Measurements from ENCODE around the gene IDE.
"Not testable (repeated sequence)": the region's sequence is repeated elsewhere in the genome, so short reads cannot be mapped to it uniquely, and the experiment has no call there.

The IDE gene

DNA sequence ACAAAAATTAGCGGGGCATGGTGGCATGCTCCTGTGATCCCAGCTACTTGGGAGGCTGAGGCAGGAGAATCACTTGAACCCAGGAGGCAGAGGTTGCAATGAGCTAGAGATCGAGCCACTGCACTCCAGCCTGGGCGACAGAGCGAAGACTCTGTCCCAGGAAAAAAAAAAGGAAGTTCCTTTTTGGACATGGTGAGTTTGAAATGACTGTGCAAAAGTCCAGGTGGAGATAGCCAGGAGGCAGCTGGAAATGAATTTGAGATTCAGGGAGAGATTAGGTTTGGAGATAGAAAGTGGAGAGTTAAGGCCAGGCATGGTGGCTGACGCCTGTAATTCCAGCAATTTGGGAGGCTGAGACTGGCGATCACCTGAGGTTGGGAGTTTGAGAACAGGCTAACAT, 143.8 kb downstream of the IDE start:
- no peaks in the 10 kb centered on the region for H3K4me1 Mint-ChIP-seq
- no peak for DNase-seq (ENCODE audit: low spot score in 2 of 2)
- H3K36me3 Mint-ChIP-seq: no peaks in the 10 kb centered on the region
- no peak overlapping the region for H3K27ac Mint-ChIP-seq
- ATAC-seq: no peak
- no peaks in the 10 kb centered on the region for H3K9me3 Mint-ChIP-seq
- H3K4me3 Mint-ChIP-seq: no peak overlapping the region

DNA sequence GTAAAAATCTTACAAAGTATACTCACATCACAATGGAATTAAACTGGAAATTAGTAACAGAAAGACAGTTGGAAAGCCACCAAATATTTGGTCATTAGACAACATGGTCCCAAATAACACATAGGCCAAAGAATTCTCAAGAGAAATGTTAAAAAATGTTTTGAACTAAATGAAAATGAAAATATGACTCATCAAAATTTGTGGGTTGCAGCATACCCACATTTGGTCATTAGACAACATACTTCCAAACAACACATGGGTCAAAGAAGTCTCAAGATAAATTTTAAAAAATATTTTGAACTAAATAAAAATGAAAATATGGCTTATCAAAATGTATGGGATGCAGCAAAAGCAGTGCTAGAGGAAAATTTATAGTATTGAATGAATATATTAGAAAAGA, 152.3 kb downstream of the IDE start:
- H3K9me3 Mint-ChIP-seq: peaks cover 4% of the 10 kb centered on the region
- no peak for ATAC-seq
- no peaks in the 10 kb centered on the region for H3K36me3 Mint-ChIP-seq
- H3K27ac Mint-ChIP-seq: no peak overlapping the region
- H3K4me1 Mint-ChIP-seq: peaks cover 6% of the 10 kb centered on the region
- H3K4me3 Mint-ChIP-seq: no peak overlapping the region
- DNase-seq (ENCODE audit: low spot score in 2 of 2): no peak

DNA sequence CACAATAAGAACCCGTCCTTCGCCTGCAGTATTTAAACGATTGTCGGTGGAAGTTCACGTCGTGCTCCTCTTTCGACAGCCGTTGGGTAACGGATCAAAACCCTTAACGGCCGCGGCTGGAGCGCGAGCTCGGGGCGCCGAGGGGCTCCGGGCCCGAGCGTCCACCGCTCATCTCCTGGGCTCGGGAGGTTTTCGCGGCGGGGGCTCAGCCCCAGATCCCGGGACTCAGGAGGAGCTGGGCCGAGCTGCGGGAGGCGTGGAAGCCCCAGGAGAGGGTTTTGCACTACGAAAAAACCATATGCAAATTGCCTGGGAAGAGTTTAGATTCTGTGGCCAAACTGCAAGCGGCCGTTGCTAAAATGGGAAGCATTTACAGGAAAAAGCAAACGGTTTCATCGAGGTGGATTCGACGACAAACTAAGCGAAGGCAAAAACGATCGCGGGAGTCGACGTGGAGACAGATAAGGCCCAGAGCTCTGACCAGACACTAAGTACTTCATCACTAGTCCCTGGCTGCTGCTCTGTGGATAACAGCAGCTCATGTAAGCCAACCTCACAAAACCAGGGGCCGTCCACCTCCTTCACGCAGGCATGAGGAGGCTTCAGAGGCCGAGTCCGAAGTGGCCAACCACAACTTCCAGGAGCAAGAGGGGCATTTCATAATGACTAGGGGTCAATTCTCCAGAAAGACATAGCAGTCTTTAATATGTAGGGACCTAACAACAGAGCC, 153.2 kb downstream of the IDE start:
- no peak overlapping the region for H3K27ac Mint-ChIP-seq
- ATAC-seq (no peak), DNase-seq (ENCODE audit: low spot score in 2 of 2) (no peak)
- H3K4me1 Mint-ChIP-seq: peaks cover 6% of the 10 kb centered on the region
- no peak overlapping the region for H3K4me3 Mint-ChIP-seq
- peaks cover 6% of the 10 kb centered on the region for H3K9me3 Mint-ChIP-seq
- H3K36me3 Mint-ChIP-seq: no peaks in the 10 kb centered on the region

DNA sequence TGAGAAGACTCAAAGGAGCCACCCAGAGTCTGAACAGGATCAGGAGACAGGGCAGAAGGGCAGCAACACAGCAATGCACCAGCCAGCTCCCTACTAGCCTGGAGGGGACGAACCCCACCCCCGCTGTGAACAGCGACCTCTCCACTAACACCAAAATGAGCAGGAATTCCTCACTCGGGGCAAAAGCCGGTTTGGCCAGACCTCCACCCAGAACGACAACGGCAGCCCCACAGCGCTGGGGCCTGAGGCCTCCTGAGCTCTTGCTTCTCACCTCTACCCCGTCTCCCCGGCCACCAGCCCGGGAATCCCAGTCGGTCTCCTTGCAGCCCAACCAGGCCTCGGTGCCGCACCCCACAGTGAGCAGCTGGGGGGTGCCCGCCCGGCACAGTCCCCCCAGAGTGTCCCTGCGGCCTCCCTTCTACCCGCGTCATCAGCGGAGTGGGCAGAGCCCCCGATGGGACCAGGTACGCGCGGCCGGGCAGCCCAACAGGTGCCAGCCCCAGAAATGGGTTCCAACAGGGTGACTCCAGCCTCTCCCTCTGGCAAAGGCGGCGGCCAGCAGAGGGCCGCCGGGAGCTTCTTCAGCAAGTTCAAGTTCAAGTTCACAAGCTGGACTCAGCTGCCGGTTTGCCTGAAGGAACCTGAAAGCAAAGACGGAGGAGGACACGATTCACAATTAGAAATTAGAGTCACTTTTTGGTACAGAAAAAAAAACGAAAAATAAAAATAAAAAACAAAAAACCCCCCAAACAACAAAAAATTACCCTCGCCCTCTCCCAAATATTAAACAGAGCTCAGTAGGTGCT, 153.9 kb downstream of the IDE start:
- Mint-ChIP-seq H3K4me3 (no peak overlapping the region), H3K9me3 (peaks cover 6% of the 10 kb centered on the region), H3K4me1 (peaks cover 6% of the 10 kb centered on the region), H3K27ac (no peak overlapping the region), H3K36me3 (no peaks in the 10 kb centered on the region)
- DNase-seq (ENCODE audit: low spot score in 2 of 2) (no peak), ATAC-seq (peak; percentile 13)

DNA sequence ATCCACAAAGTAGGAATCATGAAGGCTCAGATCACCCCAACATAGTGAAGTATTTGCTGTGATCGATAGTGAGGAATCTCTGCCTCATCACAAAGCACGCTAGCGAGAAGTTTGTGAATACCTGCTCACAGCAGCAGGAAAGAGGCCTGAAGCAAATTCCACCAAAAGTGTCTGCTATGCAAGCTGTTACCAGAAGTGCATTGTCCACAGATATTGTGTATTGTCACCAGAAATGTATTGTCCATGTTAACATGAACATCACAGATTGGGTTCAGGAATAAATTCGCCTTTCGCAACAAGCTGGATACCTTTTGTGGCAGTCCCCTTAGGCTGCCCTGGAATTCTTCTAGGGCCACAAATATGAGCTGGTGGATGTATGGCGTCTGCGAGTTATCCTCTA, 155.0 kb downstream of the IDE start:
- H3K4me3 Mint-ChIP-seq: no peak overlapping the region
- DNase-seq (ENCODE audit: low spot score in 2 of 2): no peak
- H3K9me3 Mint-ChIP-seq: peaks cover 6% of the 10 kb centered on the region
- H3K4me1 Mint-ChIP-seq: peaks cover 6% of the 10 kb centered on the region
- H3K27ac Mint-ChIP-seq: no peak overlapping the region
- ATAC-seq: no peak
- H3K36me3 Mint-ChIP-seq: no peaks in the 10 kb centered on the region

DNA sequence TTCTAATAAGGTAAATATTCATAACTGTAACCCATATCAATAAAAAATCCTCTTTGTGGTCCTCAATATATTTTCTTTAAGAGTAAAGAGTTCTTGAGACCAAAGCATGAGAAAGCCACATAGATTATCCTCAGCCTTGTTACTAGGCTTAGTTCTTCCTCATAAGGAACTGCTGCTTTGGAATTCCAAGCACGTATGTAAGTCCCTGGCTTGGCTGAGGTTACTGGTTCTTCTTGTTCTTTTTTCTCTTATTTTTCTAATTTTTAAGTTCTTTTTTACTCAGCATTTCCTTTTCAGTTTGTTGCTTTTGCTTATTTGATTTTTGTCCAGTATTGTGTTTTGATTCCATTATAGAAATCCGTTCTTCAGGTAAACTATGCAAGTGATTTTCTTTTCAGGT, 155.7 kb downstream of the IDE start:
- Mint-ChIP-seq H3K36me3 (no peaks in the 10 kb centered on the region), H3K4me1 (peaks cover 6% of the 10 kb centered on the region), H3K27ac (no peak overlapping the region), H3K9me3 (peaks cover 6% of the 10 kb centered on the region), H3K4me3 (no peak overlapping the region)
- ATAC-seq (no peak), DNase-seq (ENCODE audit: low spot score in 2 of 2) (no peak)

DNA sequence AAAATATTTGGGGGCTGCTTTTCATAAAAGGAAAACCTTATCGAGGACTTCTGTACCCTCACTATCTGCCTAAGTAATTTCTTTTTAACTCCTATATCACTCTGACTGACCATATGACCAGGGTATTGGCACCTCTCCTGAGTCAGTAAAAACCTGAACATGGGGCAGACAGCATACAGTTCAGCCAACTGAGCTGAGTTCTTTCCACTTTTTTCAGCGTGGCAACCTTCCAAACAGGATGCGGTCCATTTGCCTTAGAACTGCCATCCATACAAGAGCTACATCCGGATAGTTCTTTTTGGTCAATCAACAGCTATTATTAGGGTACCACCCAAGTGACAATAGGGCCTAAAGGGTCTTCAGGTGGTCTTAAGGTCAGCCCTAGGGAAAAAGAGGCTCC, 160.4 kb downstream of the IDE start:
- DNase-seq (ENCODE audit: low spot score in 2 of 2): no peak
- no peaks in the 10 kb centered on the region for H3K36me3 Mint-ChIP-seq

DNA sequence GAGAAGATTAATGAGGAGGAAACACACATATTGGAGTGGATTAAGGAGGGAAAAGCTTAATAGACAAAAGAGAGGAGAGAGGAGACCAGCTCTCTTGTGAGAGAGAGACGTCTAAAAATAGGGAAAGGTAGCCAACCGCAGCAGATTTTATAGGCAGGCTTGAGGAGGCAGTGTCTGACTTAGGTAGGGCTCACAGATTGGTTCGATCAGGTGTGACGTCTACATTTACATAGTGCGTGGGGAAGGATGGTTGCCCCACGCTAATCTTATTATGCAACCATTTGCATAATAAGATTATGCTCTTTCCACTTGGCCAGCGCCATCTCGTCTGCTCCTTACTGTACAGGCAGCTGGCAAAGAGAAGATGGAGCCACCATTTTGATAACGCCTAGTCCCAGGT, 160.9 kb downstream of the IDE start:
- peaks cover 2% of the 10 kb centered on the region for H3K9me3 Mint-ChIP-seq
- ATAC-seq (no peak), DNase-seq (ENCODE audit: low spot score in 2 of 2) (no peak)
- no peaks in the 10 kb centered on the region for H3K36me3 Mint-ChIP-seq
- no peak overlapping the region for H3K27ac Mint-ChIP-seq
- no peak overlapping the region for H3K4me3 Mint-ChIP-seq
- no peaks in the 10 kb centered on the region for H3K4me1 Mint-ChIP-seq

More for the DNA sequence above, 160.4 kb downstream of the IDE start:
- Mint-ChIP-seq H3K27ac (no peak overlapping the region), H3K4me1 (no peaks in the 10 kb centered on the region), H3K4me3 (no peak overlapping the region), H3K9me3 (peaks cover 2% of the 10 kb centered on the region)
- ATAC-seq: no peak

DNA sequence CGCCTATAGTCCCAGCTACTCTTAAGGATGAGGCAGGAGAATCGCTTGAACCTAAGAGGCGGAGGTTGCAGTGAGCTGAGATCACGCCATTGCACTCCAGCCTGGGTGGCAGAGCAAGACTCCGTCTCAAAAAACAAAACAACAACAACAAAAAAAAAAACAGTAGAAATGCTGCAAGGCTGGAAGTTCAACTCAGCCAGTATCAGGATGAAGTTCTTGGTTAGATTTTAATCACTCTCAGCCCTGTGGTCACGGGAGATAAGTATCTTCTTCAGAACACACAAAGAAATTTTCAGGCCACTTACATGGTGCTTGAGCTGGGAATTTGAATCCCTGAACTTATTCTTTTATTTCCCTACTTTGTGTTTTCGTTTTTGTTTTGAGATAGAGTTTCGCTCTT, 162.5 kb downstream of the IDE start:
- DNase-seq (ENCODE audit: low spot score in 2 of 2): no peak
- no peaks in the 10 kb centered on the region for H3K36me3 Mint-ChIP-seq
- ATAC-seq: no peak
- H3K4me1 Mint-ChIP-seq: no peaks in the 10 kb centered on the region
- peaks cover 2% of the 10 kb centered on the region for H3K9me3 Mint-ChIP-seq
- no peak overlapping the region for H3K27ac Mint-ChIP-seq
- H3K4me3 Mint-ChIP-seq: no peak overlapping the region

DNA sequence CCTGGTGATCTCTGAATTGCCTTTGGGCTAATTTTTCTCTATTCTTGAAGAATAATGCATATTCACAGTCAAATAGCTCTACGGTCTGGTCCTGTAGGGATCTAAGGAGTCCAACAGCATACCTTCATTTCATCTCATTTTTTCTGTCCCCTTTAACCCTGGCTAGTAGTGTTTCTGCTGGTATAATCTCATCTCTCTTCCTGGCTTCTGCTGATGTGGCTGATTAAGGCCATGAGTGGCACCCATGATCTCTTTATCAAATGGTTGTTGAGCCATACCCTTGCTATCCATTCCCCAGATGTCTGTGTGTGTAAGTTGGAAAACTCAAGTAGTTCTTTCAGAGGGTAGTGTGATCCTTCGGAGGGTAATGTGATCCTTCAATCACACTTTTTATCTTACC, 163.4 kb downstream of the IDE start:
- H3K9me3 Mint-ChIP-seq: no peaks in the 10 kb centered on the region
- no peaks in the 10 kb centered on the region for H3K36me3 Mint-ChIP-seq
- DNase-seq (ENCODE audit: low spot score in 2 of 2): no peak
- ATAC-seq: no peak
- no peak overlapping the region for H3K27ac Mint-ChIP-seq
- H3K4me1 Mint-ChIP-seq: no peaks in the 10 kb centered on the region
- H3K4me3 Mint-ChIP-seq: no peak overlapping the region

DNA sequence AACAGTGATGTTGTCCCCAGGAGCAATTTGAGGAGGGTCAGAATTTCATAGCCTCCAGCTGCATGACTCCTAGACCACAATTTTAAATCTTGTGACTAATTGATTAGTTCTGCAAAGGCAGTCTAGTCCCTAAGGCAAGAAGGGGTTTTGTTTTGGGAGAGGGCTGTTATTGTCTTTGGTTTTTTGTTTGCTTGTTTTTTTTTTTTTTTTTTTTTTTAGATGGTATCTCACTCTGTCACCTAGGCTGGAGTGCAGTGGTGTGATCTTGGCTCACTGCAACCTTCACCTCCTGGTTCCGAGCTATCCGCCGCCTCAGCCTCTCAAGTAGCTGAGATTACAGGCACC, 165.9 kb downstream of the IDE start:
- Mint-ChIP-seq H3K9me3 (no peaks in the 10 kb centered on the region), H3K27ac (no peak overlapping the region), H3K4me3 (no peak overlapping the region), H3K36me3 (no peaks in the 10 kb centered on the region), H3K4me1 (no peaks in the 10 kb centered on the region)
- ATAC-seq: no peak
- no peak for DNase-seq (ENCODE audit: low spot score in 2 of 2)

DNA sequence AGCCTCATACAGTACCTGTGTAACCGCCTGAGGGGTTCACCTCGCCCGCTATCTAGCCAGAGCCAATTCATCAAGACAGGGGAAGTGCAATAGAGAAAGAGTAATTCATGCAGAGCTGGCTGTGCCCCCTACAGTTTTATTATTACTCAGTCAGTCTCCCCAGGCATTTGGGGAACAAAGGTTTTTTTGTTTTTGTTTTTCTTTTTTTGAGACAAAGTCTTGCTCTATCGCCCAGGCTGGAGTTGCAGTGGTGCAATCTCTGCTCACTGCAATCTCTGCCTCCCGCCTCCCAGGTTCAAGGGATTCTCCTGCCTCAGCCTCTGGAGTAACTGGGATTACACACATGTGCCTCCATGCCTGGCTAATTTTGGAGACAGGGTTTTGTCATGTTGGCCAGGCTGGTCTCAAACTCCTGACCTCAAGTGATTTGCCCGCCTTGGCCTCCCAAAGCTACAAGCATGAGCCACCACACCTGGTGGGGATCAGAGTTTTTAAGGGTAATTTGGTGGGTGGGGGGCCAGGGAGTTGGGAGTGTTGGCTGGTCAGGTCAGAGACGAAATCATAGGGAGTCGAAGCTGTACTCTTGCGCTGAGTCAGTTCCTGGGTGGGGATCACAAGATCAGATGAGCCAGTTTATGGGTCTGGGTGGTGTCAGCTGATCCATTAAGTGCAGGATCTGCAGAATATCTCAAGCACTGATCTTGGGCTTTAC, 166.4 kb downstream of the IDE start:
- no peaks in the 10 kb centered on the region for H3K9me3 Mint-ChIP-seq
- ATAC-seq (no peak), DNase-seq (ENCODE audit: low spot score in 2 of 2) (no peak)
- H3K4me3 Mint-ChIP-seq: no peak overlapping the region
- no peaks in the 10 kb centered on the region for H3K4me1 Mint-ChIP-seq
- H3K36me3 Mint-ChIP-seq: no peaks in the 10 kb centered on the region
- H3K27ac Mint-ChIP-seq: no peak overlapping the region

DNA sequence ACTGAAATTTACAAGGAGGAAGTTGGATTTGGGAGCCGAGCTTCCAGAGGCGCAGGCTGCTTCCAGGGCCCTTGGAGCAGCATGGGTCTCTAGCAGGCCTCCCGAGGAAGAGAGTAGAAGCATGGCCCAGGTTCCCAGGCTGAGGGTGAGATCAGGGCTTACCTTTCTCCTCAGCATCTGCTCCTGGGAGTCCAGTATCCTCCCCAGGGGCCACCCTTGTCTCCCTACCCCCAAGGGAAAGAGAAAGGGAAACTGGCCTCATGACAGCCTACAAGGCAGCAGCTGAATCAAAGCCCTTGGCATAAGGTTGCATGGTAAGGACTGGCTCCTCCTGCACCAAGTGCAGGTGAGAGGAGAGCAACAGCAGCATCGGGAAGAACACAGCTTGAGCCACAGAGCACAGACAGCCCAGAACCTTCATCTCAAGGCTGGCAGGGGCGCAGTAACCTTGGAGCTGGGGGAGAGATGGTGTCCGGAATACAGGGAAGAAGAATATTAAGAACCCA, 168.4 kb downstream of the IDE start:
- no peak overlapping the region for H3K27ac Mint-ChIP-seq
- DNase-seq (ENCODE audit: low spot score in 2 of 2) (no peak), ATAC-seq (peak; percentile 29)
- no peaks in the 10 kb centered on the region for H3K9me3 Mint-ChIP-seq
- H3K4me3 Mint-ChIP-seq: no peak overlapping the region
- H3K4me1 Mint-ChIP-seq: no peaks in the 10 kb centered on the region
- no peaks in the 10 kb centered on the region for H3K36me3 Mint-ChIP-seq

DNA sequence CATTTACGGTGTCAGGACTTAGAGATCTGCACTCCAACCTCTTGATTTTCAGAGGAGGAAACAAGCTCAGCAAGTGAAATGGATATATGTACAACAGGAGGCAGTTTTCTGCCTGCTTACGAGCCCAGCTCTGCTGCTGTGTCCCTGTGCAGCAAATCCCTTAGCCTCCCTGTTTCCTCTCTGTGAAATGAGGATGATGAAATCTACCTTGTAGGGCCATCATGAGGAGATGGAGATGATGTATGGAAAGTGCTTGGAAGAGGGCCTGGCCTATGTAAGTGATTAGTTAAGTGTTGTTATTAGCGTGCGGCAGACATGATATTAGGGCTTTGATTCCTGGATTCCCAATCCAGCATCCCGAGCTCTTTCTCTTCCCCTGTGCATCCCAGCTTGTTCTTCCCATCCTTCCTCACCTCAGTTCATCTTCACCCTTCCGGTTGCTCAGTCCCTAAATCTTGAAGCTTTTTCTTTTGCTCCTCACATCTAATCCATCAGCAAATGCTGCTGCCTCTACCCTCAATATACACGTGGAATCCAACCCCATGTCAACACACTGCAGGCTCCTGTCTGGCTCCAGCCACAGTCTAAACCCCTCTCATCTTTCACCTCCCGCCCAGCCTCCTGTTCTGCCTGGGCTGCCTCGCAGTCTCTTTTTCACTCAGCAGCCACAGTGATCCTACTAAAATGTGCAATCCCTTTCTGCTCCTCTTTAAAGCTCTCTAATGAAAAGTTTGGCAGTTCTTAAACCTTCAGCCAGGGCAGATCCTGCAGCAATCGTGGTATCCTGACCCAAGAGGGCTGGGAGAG, 169.1 kb downstream of the IDE start:
- DNase-seq (ENCODE audit: low spot score in 2 of 2) (no peak), ATAC-seq (peak; percentile 38)
- Mint-ChIP-seq H3K9me3 (no peaks in the 10 kb centered on the region), H3K36me3 (no peaks in the 10 kb centered on the region), H3K27ac (no peak overlapping the region), H3K4me1 (no peaks in the 10 kb centered on the region), H3K4me3 (no peak overlapping the region)

DNA sequence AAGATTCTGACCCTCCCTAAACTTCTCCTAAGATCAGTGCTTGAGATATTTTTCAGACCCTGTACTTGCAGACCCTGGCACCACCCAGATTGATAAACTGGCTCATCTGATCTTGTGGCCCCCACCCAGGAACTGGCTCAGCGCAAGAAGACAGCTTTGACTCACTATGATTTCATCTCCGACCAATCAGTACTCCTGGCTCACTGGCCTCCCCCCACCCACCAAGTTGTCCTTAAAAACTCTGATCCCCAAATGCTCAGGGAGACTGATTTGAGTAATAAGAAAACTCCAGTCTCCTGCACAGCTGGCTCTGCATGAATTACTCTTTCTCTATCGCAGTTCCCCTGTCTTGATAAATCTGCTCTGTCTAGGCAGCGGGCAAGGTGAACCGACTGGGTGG, 171.7 kb downstream of the IDE start:
- not testable (repeated sequence) for DNase-seq (ENCODE audit: low spot score in 2 of 2); ATAC-seq; H3K27ac Mint-ChIP-seq; H3K36me3 Mint-ChIP-seq; H3K4me3 Mint-ChIP-seq; H3K4me1 Mint-ChIP-seq; H3K9me3 Mint-ChIP-seq
